Keratinocyte (primary cell): ENCODE results near the gene MARCHF10. TPM values are rescaled to one million over a fixed set of nuclear protein-coding genes. Genes with fewer than 3 reads are reported as not detected.

Source experiments
- DNase-seq: peaks from one replicate; pipeline ENCODE4 v3.0.0-alpha.2; 2011; ENCODE audit warnings: low read depth, missing footprints, low spot score
- FAIRE-seq: peaks from 2 replicates; lab custom pipeline; 2011; peaks lifted over from hg19 to GRCh38; lab: Jason Lieb, UNC
- H2AFZ ChIP-seq: 2 replicates; pipeline ENCODE4 v1.6.0; 2012; ENCODE audit warnings: low read length, control low read depth, inconsistent platforms; ENCODE audit not compliant: control insufficient read depth
- H3K27ac ChIP-seq: 2 replicates; pipeline ENCODE4 v1.5.1; 2011; ENCODE audit warnings: low read length; ENCODE audit not compliant: control insufficient read depth, insufficient read depth
- H3K27me3 ChIP-seq: 3 replicates; pipeline ENCODE4 v1.6.0; 2011; ENCODE audit warnings: low read length; ENCODE audit not compliant: control insufficient read depth, insufficient read depth; ENCODE audit errors: extremely low read depth
- H3K36me3 ChIP-seq, 2 experiments: 2 replicates in 1 of 2; 3 replicates in 1 of 2; pipeline ENCODE4 v1.5.1; 2011; ENCODE audit warnings: low read length in 2 of 2, mild to moderate bottlenecking in 1 of 2; ENCODE audit not compliant: control insufficient read depth in 2 of 2, insufficient read depth in 2 of 2; ENCODE audit errors: extremely low read depth in 1 of 2
- H3K4me1 ChIP-seq: 3 replicates; pipeline ENCODE4 v1.5.1; 2011; ENCODE audit warnings: low read length; ENCODE audit not compliant: control insufficient read depth, insufficient read depth; ENCODE audit errors: extremely low read depth
- H3K4me2 ChIP-seq: 3 replicates; pipeline ENCODE4 v1.6.0; 2011; ENCODE audit warnings: low read depth, low read length; ENCODE audit not compliant: control insufficient read depth, insufficient read depth; ENCODE audit errors: extremely low read depth
- H3K4me3 ChIP-seq, 3 experiments: fragments of 200-600 bp in 1 of 3; sonication (generic) in 1 of 3; 2 replicates in 2 of 3; 3 replicates in 1 of 3; pipeline ENCODE4 v1.5.1; 2011 to 2016; ENCODE audit warnings: low read length in 3 of 3, mild to moderate bottlenecking in 3 of 3, control low read depth in 2 of 3, inconsistent platforms in 1 of 3, low read depth in 1 of 3, mixed read lengths in 1 of 3, mixed run types in 1 of 3, moderate library complexity in 1 of 3; ENCODE audit not compliant: control insufficient read depth in 2 of 3, insufficient read depth in 2 of 3; ENCODE audit errors: extremely low read depth in 1 of 3
- H3K79me2 ChIP-seq: 2 replicates; pipeline ENCODE4 v1.6.0; 2012; ENCODE audit warnings: low read length; ENCODE audit not compliant: control insufficient read depth, insufficient read depth
- H3K9ac ChIP-seq: 3 replicates; pipeline ENCODE4 v1.6.0; 2011; ENCODE audit warnings: low read length; ENCODE audit not compliant: control insufficient read depth, insufficient read depth; ENCODE audit errors: extremely low read depth
- H3K9me1 ChIP-seq: 3 replicates; pipeline ENCODE4 v1.6.0; 2011; ENCODE audit warnings: low read length; ENCODE audit not compliant: control insufficient read depth, insufficient read depth; ENCODE audit errors: extremely low read depth
- H3K9me3 ChIP-seq: 2 replicates; pipeline ENCODE4 v1.5.1; 2012; ENCODE audit warnings: low read depth, low read length; ENCODE audit not compliant: control insufficient read depth
- H4K20me1 ChIP-seq: 3 replicates; pipeline ENCODE4 v1.6.0; 2011; ENCODE audit warnings: low read length; ENCODE audit not compliant: control insufficient read depth, insufficient read depth; ENCODE audit errors: extremely low read depth
- CTCF ChIP-seq, 3 experiments: IDR thresholded peaks in 1 of 3; conservative IDR thresholded peaks in 1 of 3; optimal IDR thresholded peaks in 1 of 3; 2 replicates in 2 of 3; 3 replicates in 1 of 3; pipeline versions ENCODE3 to v1.5.1; 2011; ENCODE audit warnings: low read length in 3 of 3, mild to moderate bottlenecking in 3 of 3, moderate library complexity in 2 of 3, control low read depth in 1 of 3, inconsistent platforms in 1 of 3; ENCODE audit not compliant: insufficient read depth in 2 of 3; ENCODE audit errors: extremely low read depth in 1 of 3
- EZH2 ChIP-seq: IDR thresholded peaks from one replicate; pipeline ENCODE4 v1.6.1; 2012; ENCODE audit warnings: inconsistent platforms, mild to moderate bottlenecking, low read length, moderate library complexity
- dilution Hi-C: fragments of 300-500 bp; cut with MboI; formaldehyde crosslinking; loops from one replicate; pipeline ENCODE4 v1.7.0; 2020; ENCODE audit warnings: low sequenced_read_pairs; ENCODE audit not compliant: extremely low pct_ligation_motif_present
- polyA plus RNA-seq, 5 experiments: library from polyadenylated mRNA; depleted of rRNA in 3 of 5; stranded (reverse) in 3 of 5; stranded (forward) in 1 of 5; unstranded in 1 of 5; fragments of >200 nt; gene quantifications; 1 replicate in 1 of 5; 2 replicates in 3 of 5; 3 replicates in 1 of 5; pipeline versions ENCODE4 v1.2.1 to v1.2.3, GENCODE V29; 2011 to 2012; ENCODE audit warnings: missing spikeins in 2 of 5, low read depth in 1 of 5, low replicate concordance in 1 of 5

Gene MARCHF10
- polyA plus RNA-seq, 1 donor (not counting 4 experiments of a cell fraction or from before 2014, with no cell fraction given): not detected

GRCh38 chr17:62791235-62791734, 16.8 kb downstream of the MARCHF10 start:
- Histone ChIP-seq H3K4me1 (peaks cover 19% of the 10 kb centered on the region), H3K9me1 (no peaks in the 10 kb centered on the region), H2AFZ (peak overlapping the region; percentile 10), H3K27me3 (no peaks in the 10 kb centered on the region), H3K4me3 (no peak overlapping the region), H3K9ac (no peak overlapping the region), H3K9me3 (no peaks in the 10 kb centered on the region), H3K4me2 (no peak overlapping the region), H4K20me1 (no peaks in the 10 kb centered on the region), H3K79me2 (no peaks in the 10 kb centered on the region), H3K27ac (no peak overlapping the region), H3K36me3 (no peaks in the 10 kb centered on the region)
- FAIRE-seq (no peak), DNase-seq (no peak)
- TF ChIP-seq EZH2 (no peak), CTCF (optimal IDR thresholded peaks at IDR 0.05 in 1 of 3, IDR thresholded peaks at IDR 0.05 in 1 of 3, conservative IDR thresholded peaks at IDR 0.05 in 1 of 3; ENCODE audit: extremely low read depth in 1 of 3, insufficient read depth in 2 of 3, low read length in 3 of 3) (no peak)
- dilution Hi-C loops: no loop called here

DNA sequence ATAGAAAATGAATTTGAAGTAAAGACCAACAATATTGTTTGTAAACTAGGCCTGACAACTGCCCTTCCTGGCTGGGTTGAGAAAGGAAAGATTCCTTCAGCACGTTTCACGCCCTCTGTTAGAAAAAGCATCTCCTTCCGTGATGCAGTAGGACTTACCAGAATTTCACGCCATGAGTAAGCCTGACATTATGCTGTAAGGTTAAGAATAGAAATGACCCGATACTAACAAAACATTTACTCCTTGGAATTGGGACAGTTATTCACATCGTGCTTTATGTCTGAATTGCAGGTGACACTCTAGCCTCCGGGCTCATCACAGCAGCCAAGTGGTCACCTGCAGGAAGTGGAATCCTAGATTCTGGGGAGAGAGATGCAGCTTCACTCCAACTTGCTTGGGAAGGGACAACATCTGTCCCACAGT, 17.5 kb downstream of the MARCHF10 start:
- DNase-seq (no peak), FAIRE-seq (peak; percentile 67)
- Histone ChIP-seq H3K4me2 (no peak overlapping the region), H2AFZ (no peak overlapping the region), H4K20me1 (no peaks in the 10 kb centered on the region), H3K36me3 (no peaks in the 10 kb centered on the region), H3K9ac (no peak overlapping the region), H3K4me1 (peaks cover 19% of the 10 kb centered on the region), H3K27me3 (no peaks in the 10 kb centered on the region), H3K9me3 (no peaks in the 10 kb centered on the region), H3K79me2 (no peaks in the 10 kb centered on the region), H3K9me1 (no peaks in the 10 kb centered on the region), H3K4me3 (no peak overlapping the region), H3K27ac (no peak overlapping the region)
- TF ChIP-seq CTCF (optimal IDR thresholded peaks at IDR 0.05 in 1 of 3, IDR thresholded peaks at IDR 0.05 in 1 of 3, conservative IDR thresholded peaks at IDR 0.05 in 1 of 3; ENCODE audit: extremely low read depth in 1 of 3, insufficient read depth in 2 of 3, low read length in 3 of 3): no peak
- no peak for TF ChIP-seq EZH2
- dilution Hi-C loops: no loop called here
